ENCODE measurements around the gene PPP2R5D. TPM values are rescaled to one million over a fixed set of nuclear protein-coding genes. Genes with fewer than 3 reads are reported as not detected.
A peak's percentile ranks its signal among the peaks of the same experiment; 100 is the strongest.

The PPP2R5D gene
- total RNA-seq, 4 donors from 2014 or later = 35.1 to 51.9 (median 41.6) TPM

- H3K27me3 ChIP-seq = no peaks in the 10 kb centered on the region
- H3K27ac ChIP-seq = no peak overlapping the region
- H3K36me3 ChIP-seq = peaks cover under 1% of the 10 kb centered on the region
- H3K4me1 ChIP-seq = peaks cover 12% of the 10 kb centered on the region
- 84% methylated on average over 3 of the region's 3 CpGs for WGBS
- no peaks in the 10 kb centered on the region for H3K9me3 ChIP-seq
- no peak overlapping the region for H3K4me3 ChIP-seq
- TF ChIP-seq CTCF (IDR thresholded peaks at IDR 0.05) (no peak), EP300 (IDR thresholded peaks at IDR 0.05) (no peak), POLR2AphosphoS5 (IDR thresholded peaks at IDR 0.05) (no peak), POLR2A (IDR thresholded peaks at IDR 0.05) (no peak)
- DNase-seq (ENCODE audit: low spot score in 2 of 2) = no peak
These were observed 10.4 kb upstream of the PPP2R5D start for GRCh38 chr6:42973926-42974325.

- H3K36me3 ChIP-seq = no peaks in the 10 kb centered on the region
- H3K4me3 ChIP-seq = no peak overlapping the region
- H3K9me3 ChIP-seq = no peaks in the 10 kb centered on the region
- peaks cover 19% of the 10 kb centered on the region for H3K4me1 ChIP-seq
- TF ChIP-seq CTCF (IDR thresholded peaks at IDR 0.05) = no peak
- no peak for TF ChIP-seq EP300 (IDR thresholded peaks at IDR 0.05)
- TF ChIP-seq POLR2A (IDR thresholded peaks at IDR 0.05) = no peak
- no peak for TF ChIP-seq POLR2AphosphoS5 (IDR thresholded peaks at IDR 0.05)
- no peak overlapping the region for H3K27ac ChIP-seq
- no peak for DNase-seq (ENCODE audit: low spot score in 2 of 2)
- no peaks in the 10 kb centered on the region for H3K27me3 ChIP-seq
- WGBS = 68% methylated on average over 5 of the region's 5 CpGs
These were observed 9.4 kb upstream of the PPP2R5D start for GRCh38 chr6:42974919-42975505.

- peak overlapping the region; percentile 72 for H3K4me3 ChIP-seq
- no peaks in the 10 kb centered on the region for H3K9me3 ChIP-seq
- peaks cover 23% of the 10 kb centered on the region for H3K4me1 ChIP-seq
- peak in 1 of 2 donors; percentile 73 for DNase-seq (ENCODE audit: low spot score in 2 of 2)
- no peaks in the 10 kb centered on the region for H3K36me3 ChIP-seq
- no peaks in the 10 kb centered on the region for H3K27me3 ChIP-seq
- peak overlapping the region; percentile 87 for H3K27ac ChIP-seq
- TF ChIP-seq EP300 (IDR thresholded peaks at IDR 0.05) (no peak), POLR2AphosphoS5 (IDR thresholded peaks at IDR 0.05) (no peak), CTCF (IDR thresholded peaks at IDR 0.05) (no peak)
- WGBS = 0% methylated on average over 4 of the region's 28 CpGs
These were observed 5.9 kb upstream of the PPP2R5D start for GRCh38 chr6:42978487-42978838.

GRCh38 chr6:42978839-42979522, 5.4 kb upstream of the PPP2R5D start, which contains the start of gene PEX6:
PEX6 (minus strand) TSS chr6:42979181; CDS start chr6:42979150, 31 bp downstream.
- H3K36me3 ChIP-seq = no peaks in the 10 kb centered on the region
- H3K9me3 ChIP-seq = no peaks in the 10 kb centered on the region
- peak within 1 kb of the TSS; percentile 72 for H3K4me3 ChIP-seq
- peak in 1 of 2 donors; percentile 57 for TF ChIP-seq POLR2A (IDR thresholded peaks at IDR 0.05)
- TF ChIP-seq EP300 (IDR thresholded peaks at IDR 0.05) = no peak
- peak in 2 of 3 donors; percentile 55 to 80 for TF ChIP-seq POLR2AphosphoS5 (IDR thresholded peaks at IDR 0.05)
- no peak for TF ChIP-seq CTCF (IDR thresholded peaks at IDR 0.05)
- peak within 1 kb of the TSS; percentile 87 for H3K27ac ChIP-seq
- no peaks in the 10 kb centered on the region for H3K27me3 ChIP-seq
- peak; percentile 95 to 97 for DNase-seq (ENCODE audit: low spot score in 2 of 2)
- peaks cover 29% of the 10 kb centered on the region for H3K4me1 ChIP-seq
- 2% methylated on average over 17 of the region's 59 CpGs for WGBS

- Histone ChIP-seq H3K27ac (peak overlapping the region; percentile 87), H3K9me3 (no peaks in the 10 kb centered on the region), H3K4me3 (peak overlapping the region; percentile 72), H3K4me1 (peaks cover 29% of the 10 kb centered on the region), H3K36me3 (no peaks in the 10 kb centered on the region), H3K27me3 (no peaks in the 10 kb centered on the region)
- no peak for TF ChIP-seq EP300 (IDR thresholded peaks at IDR 0.05)
- TF ChIP-seq POLR2A (IDR thresholded peaks at IDR 0.05) = no peak
- TF ChIP-seq POLR2AphosphoS5 (IDR thresholded peaks at IDR 0.05) = no peak
- no peak for TF ChIP-seq CTCF (IDR thresholded peaks at IDR 0.05)
- no peak for DNase-seq (ENCODE audit: low spot score in 2 of 2)
- WGBS = 36% methylated on average over 9 of the region's 9 CpGs
These were observed 4.7 kb upstream of the PPP2R5D start for GRCh38 chr6:42979523-42980177.
